CD4-positive, alpha-beta T cell (primary cell): ENCODE results near the gene CNNM2. TPM values are rescaled to one million over a fixed set of nuclear protein-coding genes. Genes with fewer than 3 reads are reported as not detected.

Experiments
- ATAC-seq: fragments of 200-7000 bp; cut with Tn5 transposase; one replicate; pipeline ENCODE4 v1.10.0; 2022; ENCODE audit warnings: mild to moderate bottlenecking; ENCODE audit not compliant: poor library complexity
- CTCF ChIA-PET: fragments of 350-600 bp; sonication (Branson Sonifier 250); formaldehyde crosslinking; loops from one replicate; lab custom pipeline; 2021; ENCODE audit warnings: antibody characterized with exemption, inconsistent platforms; lab: Charles Lee
- POLR2A ChIA-PET: fragments of 350-600 bp; sonication (Branson Sonifier 250); formaldehyde crosslinking; loops from one replicate; lab custom pipeline; 2021; ENCODE audit warnings: antibody characterized with exemption, inconsistent platforms; lab: Charles Lee
- DNase-seq, 14 experiments: peaks; one replicate each; pipeline ENCODE4 v3.0.0-alpha.2; 2013 to 2020; ENCODE audit warnings: mixed read lengths in 2 of 14
- H3K27ac ChIP-seq, 2 donors: one replicate each; pipeline versions ENCODE4 v1.5.1 to v1.7.0; 2013; ENCODE audit warnings: low read length in 2 of 2, low read depth in 1 of 2, mild to moderate bottlenecking in 1 of 2
- H3K27me3 ChIP-seq, 2 experiments: 1 replicate in 1 of 2; 2 replicates in 1 of 2; pipeline versions ENCODE4 v1.6.1 to v1.7.0; 2013; ENCODE audit warnings: low read length in 2 of 2, control low read depth in 1 of 2, mild to moderate bottlenecking in 1 of 2, moderate library complexity in 1 of 2; ENCODE audit not compliant: insufficient read depth in 2 of 2, control insufficient read depth in 1 of 2
- H3K36me3 ChIP-seq: one replicate; pipeline ENCODE4 v1.6.1; 2013; ENCODE audit warnings: low read length, control low read depth; ENCODE audit not compliant: insufficient read depth
- H3K4me1 ChIP-seq: one replicate; pipeline ENCODE4 v1.6.1; 2013; ENCODE audit warnings: low read length, control low read depth; ENCODE audit not compliant: insufficient read depth
- H3K4me3 ChIP-seq: one replicate; pipeline ENCODE4 v1.5.1; 2013; ENCODE audit warnings: mild to moderate bottlenecking, low read length, moderate library complexity
- H3K9me3 ChIP-seq, 2 experiments: 1 replicate in 1 of 2; 2 replicates in 1 of 2; pipeline versions ENCODE4 v1.6.1 to v1.7.0; 2013; ENCODE audit warnings: low read length in 2 of 2, mild to moderate bottlenecking in 2 of 2, control low read depth in 1 of 2, moderate library complexity in 1 of 2; ENCODE audit not compliant: control insufficient read depth in 1 of 2, insufficient read depth in 1 of 2
- H3K27ac Mint-ChIP-seq: one replicate; pipeline ENCODE4 v1.8.0; 2020; ENCODE audit warnings: mixed read lengths
- H3K27me3 Mint-ChIP-seq: one replicate; pipeline ENCODE4 v1.8.0; 2021; ENCODE audit warnings: mixed read lengths
- H3K36me3 Mint-ChIP-seq: one replicate; pipeline ENCODE4 v1.8.0; 2021; ENCODE audit warnings: low read depth, mixed read lengths
- H3K4me1 Mint-ChIP-seq: one replicate; pipeline ENCODE4 v1.8.0; 2021; ENCODE audit warnings: low read depth, mixed read lengths
- H3K4me3 Mint-ChIP-seq: one replicate; pipeline ENCODE4 v1.8.0; 2020; ENCODE audit warnings: mild to moderate bottlenecking, mixed read lengths
- H3K9me3 Mint-ChIP-seq: one replicate; pipeline ENCODE4 v1.8.0; 2020; ENCODE audit warnings: mixed read lengths
- CTCF ChIP-seq: fragments of 200-600 bp; IDR thresholded peaks from one replicate; pipeline ENCODE4 v1.8.0; 2022; ENCODE audit warnings: antibody characterized with exemption, mild to moderate bottlenecking
- intact Hi-C, 2 experiments: fragments of 100-400 bp; cut with DNase I in 1 of 2; cut with micrococcal nuclease in 1 of 2; formaldehyde crosslinking; loops; one replicate each; pipeline versions ENCODE4 v1.15.1 to v1.9.0; 2023 to 2025; cut with DNase I, micrococcal nuclease
- total RNA-seq, 174 experiments: library from RNA in 2 of 174; stranded (reverse) in 2 of 174; gene quantifications; one replicate each; pipeline ENCODE4 v1.2.3 and lab custom pipeline; 2021 to 2026

Gene CNNM2
- total RNA-seq, 2 experiments from 2014 or later, result 8.4 to 8.9 TPM

DNA sequence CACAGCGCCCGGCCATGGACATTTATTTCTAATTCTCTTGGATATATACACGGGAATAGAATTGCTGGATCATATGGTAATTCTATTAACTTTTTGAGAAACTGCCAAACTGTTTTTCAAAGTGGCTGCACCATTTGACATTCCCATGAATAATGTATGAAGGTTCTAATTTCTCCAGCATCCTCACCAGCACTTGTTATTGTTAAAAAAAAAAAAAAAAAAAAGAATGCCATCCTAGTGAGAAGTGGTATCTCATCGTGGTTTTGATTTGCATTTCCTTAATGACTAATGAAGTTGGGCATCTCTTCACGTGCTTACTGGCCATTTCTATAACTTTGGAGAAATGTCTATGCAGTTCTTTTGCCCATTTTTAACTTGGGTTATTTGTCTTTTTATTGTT is 13.5 kb downstream of the CNNM2 start:
- POLR2A ChIA-PET, result no interaction called here
- Mint-ChIP-seq H3K4me3 (no peak overlapping the region), H3K27me3 (no peaks in the 10 kb centered on the region)

GRCh38 chr10:102935505-102935904 is 17.4 kb downstream of the CNNM2 start:
- H3K9me3 Mint-ChIP-seq, result no peaks in the 10 kb centered on the region
- peaks cover 10% of the 10 kb centered on the region for H3K36me3 Mint-ChIP-seq
- POLR2A ChIA-PET, result no interaction called here

More for the DNA sequence above, 13.5 kb downstream of the CNNM2 start:
- CTCF ChIA-PET, result no interaction called here
- no peak for TF ChIP-seq CTCF
- DNase-seq, result no peak
- H3K4me3 ChIP-seq, result no peak overlapping the region
- peaks cover 2% of the 10 kb centered on the region for H3K36me3 ChIP-seq
- H3K9me3 ChIP-seq, result no peaks in the 10 kb centered on the region
- peaks cover 7% of the 10 kb centered on the region for H3K4me1 ChIP-seq
- Mint-ChIP-seq H3K9me3 (no peaks in the 10 kb centered on the region), H3K4me1 (peaks cover 10% of the 10 kb centered on the region), H3K36me3 (peaks cover 20% of the 10 kb centered on the region), H3K27ac (no peak overlapping the region)
- no peak overlapping the region for H3K27ac ChIP-seq
- no peak for ATAC-seq
- H3K27me3 ChIP-seq, result no peaks in the 10 kb centered on the region
- intact Hi-C loops, result no loop called here

DNA sequence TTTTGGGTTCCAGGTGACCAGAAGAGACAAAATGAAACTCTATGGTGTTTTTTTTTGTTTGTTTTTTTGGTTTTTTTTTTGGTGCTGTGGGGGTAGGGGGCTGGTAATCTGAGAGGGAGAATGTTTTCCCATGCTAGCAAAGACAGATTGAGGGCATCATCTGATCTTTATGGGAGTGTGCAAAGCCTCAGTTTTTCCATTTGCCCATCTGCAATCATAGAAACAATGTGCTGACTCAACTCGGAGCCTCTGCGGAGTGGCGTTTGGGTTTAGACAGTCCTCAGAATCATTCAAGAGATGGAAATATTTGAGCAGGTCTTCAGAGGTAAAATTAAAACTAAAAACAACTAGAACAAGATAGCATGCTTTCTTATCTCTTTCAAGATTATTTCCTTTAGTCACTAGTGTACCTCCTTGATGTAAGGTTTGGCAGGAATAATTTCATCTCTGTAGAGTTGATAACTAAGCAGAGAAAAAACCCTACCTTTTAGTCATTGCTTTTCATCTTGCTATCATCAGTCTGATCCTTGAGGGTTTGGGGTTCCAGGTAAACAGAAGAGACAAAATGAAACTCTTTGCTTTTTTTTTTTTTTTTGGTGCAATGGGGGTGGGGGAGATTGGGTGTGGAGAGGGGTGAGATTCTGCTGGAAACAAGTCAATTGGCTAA is 18.0 kb downstream of the CNNM2 start:
- Histone ChIP-seq H3K4me1 (peaks cover 7% of the 10 kb centered on the region), H3K4me3 (no peak overlapping the region), H3K9me3 (no peaks in the 10 kb centered on the region), H3K27me3 (no peaks in the 10 kb centered on the region), H3K27ac (no peak overlapping the region), H3K36me3 (no peaks in the 10 kb centered on the region)
- intact Hi-C loops, result no loop called here
- ATAC-seq, result no peak
- Mint-ChIP-seq H3K9me3 (no peaks in the 10 kb centered on the region), H3K27me3 (no peaks in the 10 kb centered on the region), H3K4me3 (no peak overlapping the region), H3K36me3 (peaks cover 6% of the 10 kb centered on the region), H3K4me1 (peaks cover 17% of the 10 kb centered on the region), H3K27ac (no peak overlapping the region)
- no peak for DNase-seq
- no peak for TF ChIP-seq CTCF
- ChIA-PET CTCF (no interaction called here), POLR2A (no interaction called here)

More at GRCh38 chr10:102935505-102935904, 17.4 kb downstream of the CNNM2 start:
- DNase-seq, result no peak
- Mint-ChIP-seq H3K27ac (no peak overlapping the region), H3K4me3 (no peak overlapping the region), H3K27me3 (no peaks in the 10 kb centered on the region), H3K4me1 (peaks cover 17% of the 10 kb centered on the region)
- Histone ChIP-seq H3K4me1 (peaks cover 7% of the 10 kb centered on the region), H3K27ac (no peak overlapping the region), H3K27me3 (no peaks in the 10 kb centered on the region), H3K9me3 (no peaks in the 10 kb centered on the region), H3K36me3 (no peaks in the 10 kb centered on the region), H3K4me3 (no peak overlapping the region)
- ATAC-seq, result no peak
- CTCF ChIA-PET, result interaction anchor here (0.7 kb wide), 1 partner anchor 407 kb away, joined by 3 read pairs; no protein-coding TSS in a partner anchor
- TF ChIP-seq CTCF, result no peak
- intact Hi-C loops, result no loop called here
